ENCODE data around the gene NAALADL2. TPM values are rescaled to one million over a fixed set of nuclear protein-coding genes. Genes with fewer than 3 reads are reported as not detected.

The NAALADL2 gene
- total and polyA plus RNA-seq, 9 of the 15 experiments (the other 6 are each of a cell fraction or from before 2014, with no cell fraction given), result 0.29 to 1.1 (median 0.79) TPM; not detected in 1

DNA sequence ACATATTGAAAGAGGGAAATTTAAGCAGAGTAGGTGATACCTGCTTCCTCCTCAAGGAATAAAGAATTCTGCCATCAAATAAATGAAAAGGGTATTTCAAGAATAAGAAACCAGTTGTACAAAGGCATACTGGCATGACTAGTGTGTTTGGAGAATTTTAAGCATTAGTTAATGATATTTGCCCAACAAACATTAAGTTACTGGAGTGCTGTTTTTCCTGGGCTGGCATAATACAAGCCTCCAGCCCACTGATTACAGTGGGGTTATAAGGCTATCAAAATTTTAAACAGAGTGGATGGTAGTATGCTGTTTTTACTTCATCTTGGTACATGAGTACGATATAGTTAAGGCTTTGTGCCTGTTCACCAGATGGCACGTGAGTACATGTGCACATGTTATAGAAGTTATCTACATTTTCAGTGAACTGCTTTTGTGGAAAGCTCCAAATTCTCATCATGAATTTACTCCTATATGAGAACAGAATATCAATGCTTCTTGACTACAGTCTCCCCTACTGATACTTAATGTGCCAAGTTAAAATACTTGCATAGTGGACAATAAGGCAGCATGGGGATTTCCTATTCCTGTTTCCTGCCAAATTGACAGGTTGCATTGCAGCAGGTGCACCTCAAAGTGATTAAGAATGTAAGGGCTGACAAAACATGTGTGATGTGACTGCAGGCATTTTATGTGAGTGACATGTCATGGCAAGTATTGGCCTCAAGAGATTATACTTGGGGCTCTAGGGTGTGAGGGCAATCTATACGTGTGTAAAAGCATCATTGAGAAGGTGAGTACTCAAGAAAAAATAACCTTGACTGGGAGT is 14.9 kb downstream of the NAALADL2 start:
- Histone ChIP-seq H3K9me3 (replicated peaks; ENCODE audit: control insufficient read depth, insufficient read depth, low read depth, low read length) (no peaks in the 10 kb centered on the region), H3K9me1 (ENCODE audit: control insufficient read depth, insufficient read depth, low read length) (no peaks in the 10 kb centered on the region), H3K79me2 (ENCODE audit: control insufficient read depth, insufficient read depth, low read length) (no peaks in the 10 kb centered on the region), H3K4me3 (no peak overlapping the region), H4K20me1 (replicated peaks; ENCODE audit: control insufficient read depth, insufficient read depth, low read length) (no peaks in the 10 kb centered on the region), H3K27me3 (ENCODE audit: control insufficient read depth in 2 of 2, insufficient read depth in 2 of 2, low read length in 2 of 2) (no peaks in the 10 kb centered on the region), H3K4me2 (ENCODE audit: insufficient read depth, low read length) (no peak overlapping the region), H2AFZ (ENCODE audit: low read depth, low read length) (no peak overlapping the region), H3K36me3 (ENCODE audit: control insufficient read depth, insufficient read depth, low read length) (no peaks in the 10 kb centered on the region), H3K4me1 (replicated peaks in 1 of 2; ENCODE audit: control insufficient read depth in 2 of 2, insufficient read depth in 2 of 2, low read length in 2 of 2) (no peaks in the 10 kb centered on the region), H3K9ac (ENCODE audit: insufficient read depth in 1 of 2, low read depth in 2 of 2, low read length in 2 of 2) (no peak overlapping the region), H3K27ac (ENCODE audit: extremely low read depth, low read depth, low read length) (no peak overlapping the region)
- in situ Hi-C loops (cut with MboI) (no loop called here), intact Hi-C loops (cut with micrococcal nuclease) (no loop called here)
- BruUV-seq (replicated peaks), result no TSS peak
- CTCF ChIA-PET (ENCODE audit: low intra/inter-chr PET ratio), result no interaction called here
- FAIRE-seq, result no peak
- POLR2A ChIA-PET, result no interaction called here
- 0% methylated on average over 3 of the region's 3 CpGs for WGBS (ENCODE audit: insufficient coverage, low coverage, missing lambda C conversion rate)
- TF ChIP-seq SMAD2 (IDR thresholded peaks at IDR 0.05; ENCODE audit: low read depth, low read length), result no peak
- no peak for TF ChIP-seq HIVEP1 (CRISPR knock-in tag; IDR thresholded peaks at IDR 0.05)
- TF ChIP-seq, protein P1, sequence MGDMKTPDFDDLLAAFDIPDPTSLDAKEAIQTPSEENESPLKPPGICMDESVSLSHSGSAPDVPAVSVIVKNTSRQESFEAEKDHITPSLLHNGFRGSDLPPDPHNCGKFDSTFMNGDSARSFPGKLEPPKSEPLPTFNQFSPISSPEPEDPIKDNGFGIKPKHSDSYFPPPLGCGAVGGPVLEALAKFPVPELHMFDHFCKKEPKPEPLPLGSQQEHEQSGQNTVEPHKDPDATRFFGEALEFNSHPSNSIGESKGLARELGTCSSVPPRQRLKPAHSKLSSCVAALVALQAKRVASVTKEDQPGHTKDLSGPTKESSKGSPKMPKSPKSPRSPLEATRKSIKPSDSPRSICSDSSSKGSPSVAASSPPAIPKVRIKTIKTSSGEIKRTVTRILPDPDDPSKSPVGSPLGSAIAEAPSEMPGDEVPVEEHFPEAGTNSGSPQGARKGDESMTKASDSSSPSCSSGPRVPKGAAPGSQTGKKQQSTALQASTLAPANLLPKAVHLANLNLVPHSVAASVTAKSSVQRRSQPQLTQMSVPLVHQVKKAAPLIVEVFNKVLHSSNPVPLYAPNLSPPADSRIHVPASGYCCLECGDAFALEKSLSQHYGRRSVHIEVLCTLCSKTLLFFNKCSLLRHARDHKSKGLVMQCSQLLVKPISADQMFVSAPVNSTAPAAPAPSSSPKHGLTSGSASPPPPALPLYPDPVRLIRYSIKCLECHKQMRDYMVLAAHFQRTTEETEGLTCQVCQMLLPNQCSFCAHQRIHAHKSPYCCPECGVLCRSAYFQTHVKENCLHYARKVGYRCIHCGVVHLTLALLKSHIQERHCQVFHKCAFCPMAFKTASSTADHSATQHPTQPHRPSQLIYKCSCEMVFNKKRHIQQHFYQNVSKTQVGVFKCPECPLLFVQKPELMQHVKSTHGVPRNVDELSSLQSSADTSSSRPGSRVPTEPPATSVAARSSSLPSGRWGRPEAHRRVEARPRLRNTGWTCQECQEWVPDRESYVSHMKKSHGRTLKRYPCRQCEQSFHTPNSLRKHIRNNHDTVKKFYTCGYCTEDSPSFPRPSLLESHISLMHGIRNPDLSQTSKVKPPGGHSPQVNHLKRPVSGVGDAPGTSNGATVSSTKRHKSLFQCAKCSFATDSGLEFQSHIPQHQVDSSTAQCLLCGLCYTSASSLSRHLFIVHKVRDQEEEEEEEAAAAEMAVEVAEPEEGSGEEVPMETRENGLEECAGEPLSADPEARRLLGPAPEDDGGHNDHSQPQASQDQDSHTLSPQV (IDR thresholded peaks at IDR 0.05), result no peak
- no peak for TF ChIP-seq THRAP3 (IDR thresholded peaks at IDR 0.05; ENCODE audit: borderline replicate concordance)
- TF ChIP-seq GTF2F1 (IDR thresholded peaks at IDR 0.05; ENCODE audit: low read depth, low read length), result no peak
- TF ChIP-seq, protein P2, sequence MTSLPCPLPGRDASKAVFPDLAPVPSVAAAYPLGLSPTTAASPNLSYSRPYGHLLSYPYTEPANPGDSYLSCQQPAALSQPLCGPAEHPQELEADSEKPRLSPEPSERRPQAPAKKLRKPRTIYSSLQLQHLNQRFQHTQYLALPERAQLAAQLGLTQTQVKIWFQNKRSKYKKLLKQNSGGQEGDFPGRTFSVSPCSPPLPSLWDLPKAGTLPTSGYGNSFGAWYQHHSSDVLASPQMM (CRISPR knock-in tag; IDR thresholded peaks at IDR 0.05), result no peak
- no peak for TF ChIP-seq RFX1 (IDR thresholded peaks at IDR 0.05)
- no peak for TF ChIP-seq FOXA3 (CRISPR knock-in tag; conservative IDR thresholded peaks at IDR 0.05 in 1 of 2, IDR thresholded peaks at IDR 0.05 in 1 of 2)
- no peak for TF ChIP-seq FIP1L1 (IDR thresholded peaks at IDR 0.05; ENCODE audit: low read depth, low read length, poor library complexity, severe bottlenecking)
- TF ChIP-seq, protein P3, sequence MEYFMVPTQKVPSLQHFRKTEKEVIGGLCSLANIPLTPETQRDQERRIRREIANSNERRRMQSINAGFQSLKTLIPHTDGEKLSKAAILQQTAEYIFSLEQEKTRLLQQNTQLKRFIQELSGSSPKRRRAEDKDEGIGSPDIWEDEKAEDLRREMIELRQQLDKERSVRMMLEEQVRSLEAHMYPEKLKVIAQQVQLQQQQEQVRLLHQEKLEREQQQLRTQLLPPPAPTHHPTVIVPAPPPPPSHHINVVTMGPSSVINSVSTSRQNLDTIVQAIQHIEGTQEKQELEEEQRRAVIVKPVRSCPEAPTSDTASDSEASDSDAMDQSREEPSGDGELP (CRISPR knock-in tag; IDR thresholded peaks at IDR 0.05; ENCODE audit: borderline replicate concordance), result no peak
- DNase-seq (ENCODE audit: extremely low read depth in 1 of 4, low spot score in 3 of 4), result no peak
- ATAC-seq, result no peak
